ENCODE measurements around the gene IGIP. TPM values are rescaled to one million over a fixed set of nuclear protein-coding genes. Genes with fewer than 3 reads are reported as not detected.

IGIP gene
- total RNA-seq, 5 donors from 2014 or later (not counting 1 experiment from before 2014, with no cell fraction given) = 4.7 to 11.3 (median 9.7) TPM

- Mint-ChIP-seq H3K27ac (peak overlapping the region; percentile 95 to 98), H3K36me3 (no peaks in the 10 kb centered on the region), H3K27me3 (peaks cover 3 to 7% of the 10 kb centered on the region in 2 donors), H3K9me3 (no peaks in the 10 kb centered on the region), H3K4me3 (peak overlapping the region; percentile 91 to 96 (median 95)), H3K4me1 (peaks cover 51 to 62% (median 62%) of the 10 kb centered on the region in 3 donors)
- H3K36me3 ChIP-seq (ENCODE audit: control insufficient read depth in 2 of 2, extremely low read depth in 1 of 2, insufficient read depth in 1 of 2, low read length in 1 of 2) = no peaks in the 10 kb centered on the region
- WGBS (ENCODE audit: insufficient coverage) = 40% methylated on average over 8 of the region's 24 CpGs
- no peak overlapping the region for H3K27ac ChIP-seq (ENCODE audit: low read length)
- DNase-seq = no peak
- H3K27me3 ChIP-seq (replicated peaks in 1 of 2; ENCODE audit: control insufficient read depth in 2 of 2, extremely low read depth in 1 of 2, insufficient read depth in 2 of 2, low read length in 1 of 2) = peaks cover 9 to 12% of the 10 kb centered on the region in 2 experiments
- CTCF ChIA-PET = interaction anchor here in 1 of 2 donors (0.6 to 1.6 kb wide), 4 partner anchors 9 to 35 kb away, joined by 3 to 7 read pairs (median 4); no protein-coding TSS in a partner anchor
- H3K4me1 ChIP-seq (ENCODE audit: control insufficient read depth in 1 of 2, extremely low read depth in 1 of 2, insufficient read depth in 2 of 2, low read length in 2 of 2) = peaks cover 19 to 45% of the 10 kb centered on the region in 2 experiments
- ATAC-seq (replicated peaks in 1 of 4) = no peak
- peak overlapping the region; percentile 77 to 87 for H3K4me3 ChIP-seq (ENCODE audit: control insufficient read depth in 1 of 2, extremely low read depth in 1 of 2, low read length in 1 of 2)
- POLR2A ChIA-PET = interaction anchor here (0.5 to 0.9 kb wide), 3 partner anchors 14 to 523 kb away, joined by 3 to 13 read pairs (median 9); no protein-coding TSS in a partner anchor
- no peaks in the 10 kb centered on the region for H3K9me3 ChIP-seq
Observed at GRCh38 chr5:140109018-140109758, 16.5 kb upstream of the IGIP start.

DNA sequence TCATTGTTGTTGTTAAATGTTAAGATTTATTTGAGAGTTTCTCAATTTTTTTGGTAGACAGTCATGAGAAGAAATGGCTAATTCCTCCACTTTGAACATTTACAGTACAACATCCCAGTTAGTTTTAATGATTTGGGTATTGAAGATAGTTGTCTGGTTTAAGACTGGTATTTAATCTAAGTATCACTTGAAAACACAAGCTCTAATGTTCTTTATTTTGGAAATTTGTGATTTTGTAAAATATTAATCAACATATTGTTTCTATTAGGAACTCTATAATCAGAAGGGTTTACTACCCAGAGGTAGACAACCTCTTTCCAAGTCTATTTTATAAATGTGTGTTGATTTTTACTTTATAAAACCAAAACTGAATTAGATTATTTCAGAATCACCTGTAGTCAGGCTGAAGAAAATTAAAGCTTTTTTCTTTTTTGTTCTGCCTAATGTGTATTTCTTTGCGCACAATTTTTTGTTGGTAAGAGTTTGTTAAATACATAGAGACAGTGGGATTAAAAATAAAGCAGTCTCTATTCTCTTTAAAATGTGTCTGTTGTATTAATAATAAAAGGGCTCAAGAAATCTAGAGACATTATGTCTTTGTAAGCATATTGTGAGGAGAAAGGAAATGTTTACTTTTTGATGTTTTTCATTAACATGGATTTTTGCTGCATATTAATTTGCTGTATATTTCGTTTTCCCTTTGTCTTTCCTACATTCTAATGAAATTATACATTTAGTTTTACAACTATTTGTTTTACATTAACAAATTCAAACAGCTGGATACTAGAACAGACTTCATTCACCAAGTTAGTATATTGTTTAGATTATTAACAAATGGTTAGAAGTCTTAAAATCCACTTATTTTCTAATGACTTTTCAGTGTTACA, 15.7 kb upstream of the IGIP start:
- no peak for ATAC-seq (replicated peaks in 1 of 4)
- POLR2A ChIA-PET = interaction anchor here in 1 of 2 donors (0.6 kb wide), 1 partner anchor 65 kb away, joined by 3 read pairs; no protein-coding TSS in a partner anchor
- Mint-ChIP-seq H3K27ac (no peak overlapping the region), H3K4me3 (peak overlapping the region; percentile 91 to 96 (median 95)), H3K9me3 (no peaks in the 10 kb centered on the region), H3K4me1 (peaks cover 54 to 67% (median 66%) of the 10 kb centered on the region in 3 donors), H3K27me3 (peaks cover 3 to 7% of the 10 kb centered on the region in 2 donors), H3K36me3 (no peaks in the 10 kb centered on the region)
- Histone ChIP-seq H3K27me3 (replicated peaks in 1 of 2; ENCODE audit: control insufficient read depth in 2 of 2, extremely low read depth in 1 of 2, insufficient read depth in 2 of 2, low read length in 1 of 2) (peaks cover 9 to 12% of the 10 kb centered on the region in 2 experiments), H3K36me3 (ENCODE audit: control insufficient read depth in 2 of 2, extremely low read depth in 1 of 2, insufficient read depth in 1 of 2, low read length in 1 of 2) (no peaks in the 10 kb centered on the region), H3K27ac (ENCODE audit: low read length) (no peak overlapping the region), H3K4me3 (ENCODE audit: control insufficient read depth in 1 of 2, extremely low read depth in 1 of 2, low read length in 1 of 2) (no peak overlapping the region), H3K4me1 (ENCODE audit: control insufficient read depth in 1 of 2, extremely low read depth in 1 of 2, insufficient read depth in 2 of 2, low read length in 2 of 2) (peaks cover 19 to 51% of the 10 kb centered on the region in 2 experiments), H3K9me3 (no peaks in the 10 kb centered on the region)
- no peak for DNase-seq
- CTCF ChIA-PET = interaction anchor here in 1 of 2 donors (0.6 to 1.6 kb wide), 4 partner anchors 30 to 39 kb away, joined by 3 to 5 read pairs (median 4); no protein-coding TSS in a partner anchor
- WGBS (ENCODE audit: insufficient coverage) = no CpG with 5 or more reads among the region's 2 CpGs

DNA sequence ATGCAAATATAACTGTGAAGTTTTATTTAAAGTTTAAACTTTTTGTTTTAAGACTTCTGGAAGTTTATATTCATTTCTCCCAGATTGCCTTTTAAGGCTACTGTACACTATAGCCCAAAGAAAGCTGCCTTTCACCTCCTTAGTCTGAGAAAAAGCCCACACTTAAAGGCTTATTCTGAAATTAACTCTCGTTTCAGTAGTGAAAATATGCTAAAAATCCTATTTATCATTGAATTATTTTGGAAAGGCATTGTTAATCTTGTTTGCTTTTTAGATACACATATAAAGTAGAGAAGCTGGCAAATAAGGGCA, 15.1 kb upstream of the IGIP start:
- ATAC-seq (replicated peaks in 1 of 4) = no peak
- peaks cover 9 to 12% of the 10 kb centered on the region in 2 experiments for H3K27me3 ChIP-seq (replicated peaks in 1 of 2; ENCODE audit: control insufficient read depth in 2 of 2, extremely low read depth in 1 of 2, insufficient read depth in 2 of 2, low read length in 1 of 2)
- no peaks in the 10 kb centered on the region for H3K36me3 ChIP-seq (ENCODE audit: control insufficient read depth in 2 of 2, extremely low read depth in 1 of 2, insufficient read depth in 1 of 2, low read length in 1 of 2)
- POLR2A ChIA-PET = no interaction called here
- DNase-seq = no peak
- no peaks in the 10 kb centered on the region for H3K9me3 Mint-ChIP-seq
- H3K27me3 Mint-ChIP-seq = peaks cover 3 to 7% of the 10 kb centered on the region in 2 donors
- CTCF ChIA-PET = interaction anchor here in 1 of 2 donors (0.7 kb wide), 1 partner anchor 36 kb away, joined by 5 read pairs; no protein-coding TSS in a partner anchor
- H3K4me1 ChIP-seq (ENCODE audit: control insufficient read depth in 1 of 2, extremely low read depth in 1 of 2, insufficient read depth in 2 of 2, low read length in 2 of 2) = peaks cover 23 to 54% of the 10 kb centered on the region in 2 experiments
- no peak overlapping the region for H3K27ac ChIP-seq (ENCODE audit: low read length)
- peaks cover 58 to 73% (median 70%) of the 10 kb centered on the region in 3 donors for H3K4me1 Mint-ChIP-seq
- no peak overlapping the region for H3K4me3 ChIP-seq (ENCODE audit: control insufficient read depth in 1 of 2, extremely low read depth in 1 of 2, low read length in 1 of 2)
- no peak overlapping the region for H3K27ac Mint-ChIP-seq
- H3K9me3 ChIP-seq = no peaks in the 10 kb centered on the region
- peak overlapping the region in 1 of 3 donors; percentile 48 for H3K4me3 Mint-ChIP-seq
- H3K36me3 Mint-ChIP-seq = no peaks in the 10 kb centered on the region
- WGBS (ENCODE audit: insufficient coverage) = no CpG with 5 or more reads among the region's 1 CpG

DNA sequence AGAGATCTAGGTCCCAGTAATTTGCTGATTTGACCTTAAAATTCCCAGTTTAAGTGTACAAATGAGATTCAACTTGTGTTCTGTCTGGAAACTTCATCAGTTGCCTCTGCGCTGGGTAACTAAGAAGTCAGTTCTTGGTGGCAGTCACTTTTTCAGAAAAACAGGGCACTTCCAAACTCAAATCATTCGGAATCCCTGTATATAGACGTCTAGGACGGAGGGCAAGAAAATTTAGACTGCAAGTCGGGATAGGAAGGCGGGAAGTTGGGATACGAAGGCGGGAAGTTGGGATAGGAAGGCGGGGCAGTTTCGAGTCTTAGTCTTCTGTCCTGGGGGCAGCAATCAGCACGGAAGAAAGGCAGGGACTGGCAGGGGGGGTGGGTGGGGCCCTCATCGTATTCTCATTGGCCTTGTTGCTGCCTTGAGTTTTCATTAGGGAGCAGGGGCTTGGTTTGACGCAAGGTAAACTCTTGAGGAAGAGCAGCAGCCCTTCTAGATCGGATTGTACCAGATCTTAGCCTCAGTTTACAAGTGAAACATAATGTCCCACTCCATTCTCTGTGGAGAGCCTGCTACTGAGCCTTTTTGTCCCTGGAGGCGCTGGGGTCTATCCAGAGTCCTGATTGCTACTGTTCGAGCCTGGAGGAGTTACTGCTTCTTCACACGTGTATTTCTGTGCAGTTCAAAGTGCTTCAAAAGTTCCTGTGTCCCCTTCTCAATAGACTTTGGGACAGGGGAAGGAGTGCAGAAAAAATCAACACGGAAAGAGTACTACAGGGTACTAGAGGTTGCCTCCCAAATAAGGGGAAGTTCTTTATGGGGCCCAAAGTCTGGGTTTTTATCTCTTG, 14.5 kb upstream of the IGIP start:
- H3K27ac ChIP-seq (ENCODE audit: low read length) = no peak overlapping the region
- H3K4me3 Mint-ChIP-seq = peak overlapping the region in 2 of 3 donors; percentile 90 to 93
- H3K9me3 Mint-ChIP-seq = no peaks in the 10 kb centered on the region
- H3K27me3 Mint-ChIP-seq = peaks cover 3 to 7% of the 10 kb centered on the region in 2 donors
- H3K4me1 ChIP-seq (ENCODE audit: control insufficient read depth in 1 of 2, extremely low read depth in 1 of 2, insufficient read depth in 2 of 2, low read length in 2 of 2) = peaks cover 29 to 54% of the 10 kb centered on the region in 2 experiments
- H3K4me3 ChIP-seq (ENCODE audit: control insufficient read depth in 1 of 2, extremely low read depth in 1 of 2, low read length in 1 of 2) = no peak overlapping the region
- DNase-seq (no peak), ATAC-seq (replicated peaks in 1 of 4) (no peak)
- peak overlapping the region in 1 of 2 donors; percentile 64 for H3K27ac Mint-ChIP-seq
- no peaks in the 10 kb centered on the region for H3K36me3 Mint-ChIP-seq
- H3K36me3 ChIP-seq (ENCODE audit: control insufficient read depth in 2 of 2, extremely low read depth in 1 of 2, insufficient read depth in 1 of 2, low read length in 1 of 2) = no peaks in the 10 kb centered on the region
- 71% methylated on average over 5 of the region's 18 CpGs for WGBS (ENCODE audit: insufficient coverage)
- H3K27me3 ChIP-seq (replicated peaks in 1 of 2; ENCODE audit: control insufficient read depth in 2 of 2, extremely low read depth in 1 of 2, insufficient read depth in 2 of 2, low read length in 1 of 2) = peaks cover 9 to 12% of the 10 kb centered on the region in 2 experiments
- H3K4me1 Mint-ChIP-seq = peaks cover 61 to 78% (median 72%) of the 10 kb centered on the region in 3 donors
- ChIA-PET POLR2A (interaction anchor here in 1 of 2 donors (1.5 kb wide), 1 partner anchor 12 kb away, joined by 8 read pairs; no protein-coding TSS in a partner anchor), CTCF (no interaction called here)
- H3K9me3 ChIP-seq = no peaks in the 10 kb centered on the region

DNA sequence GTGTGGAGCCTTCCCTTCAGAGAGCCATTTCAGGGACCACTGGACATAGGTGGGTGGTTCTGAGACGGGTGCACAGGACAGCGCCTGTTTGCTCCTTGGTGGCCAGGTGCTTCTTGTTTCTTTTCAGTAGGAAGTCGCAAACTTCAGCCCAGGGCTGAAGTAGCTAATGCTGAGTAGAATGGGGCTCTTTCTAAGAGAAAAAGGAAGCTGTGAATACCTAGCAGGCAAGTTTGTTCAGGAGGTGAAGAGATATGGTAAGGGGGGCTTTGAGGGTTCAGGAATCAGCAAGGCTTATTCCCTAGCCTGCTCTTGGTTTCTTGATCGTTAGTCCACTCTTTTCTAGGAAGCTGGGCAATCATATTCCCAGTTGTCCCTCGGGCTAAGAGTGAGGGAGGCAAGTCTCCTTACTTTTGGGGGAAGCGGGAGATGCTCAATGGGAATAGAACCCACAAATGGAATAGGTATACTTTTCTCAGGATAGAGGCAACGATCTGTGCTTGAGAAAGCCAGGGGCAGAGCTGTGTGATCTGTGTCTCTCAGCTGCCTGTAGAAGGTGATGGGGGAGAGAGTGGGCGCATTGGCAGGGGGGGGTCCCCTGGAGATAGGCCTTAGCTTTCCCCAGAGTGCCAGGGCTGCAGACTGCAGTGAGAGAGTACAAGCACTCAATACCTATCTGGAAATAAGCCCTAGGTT, 13.7 kb upstream of the IGIP start:
- Mint-ChIP-seq H3K4me3 (peak overlapping the region; percentile 90 to 93 (median 90)), H3K9me3 (no peaks in the 10 kb centered on the region), H3K27me3 (peaks cover 3 to 7% of the 10 kb centered on the region in 2 donors), H3K27ac (peak overlapping the region; percentile 38 to 64), H3K4me1 (peaks cover 60 to 77% (median 71%) of the 10 kb centered on the region in 3 donors), H3K36me3 (no peaks in the 10 kb centered on the region)
- peaks cover 9 to 12% of the 10 kb centered on the region in 2 experiments for H3K27me3 ChIP-seq (replicated peaks in 1 of 2; ENCODE audit: control insufficient read depth in 2 of 2, extremely low read depth in 1 of 2, insufficient read depth in 2 of 2, low read length in 1 of 2)
- WGBS (ENCODE audit: insufficient coverage) = 67% methylated on average over 3 of the region's 8 CpGs
- DNase-seq = no peak
- H3K4me1 ChIP-seq (ENCODE audit: control insufficient read depth in 1 of 2, extremely low read depth in 1 of 2, insufficient read depth in 2 of 2, low read length in 2 of 2) = peaks cover 32 to 50% of the 10 kb centered on the region in 2 experiments
- no peaks in the 10 kb centered on the region for H3K9me3 ChIP-seq
- H3K36me3 ChIP-seq (ENCODE audit: control insufficient read depth in 2 of 2, extremely low read depth in 1 of 2, insufficient read depth in 1 of 2, low read length in 1 of 2) = no peaks in the 10 kb centered on the region
- ChIA-PET CTCF (interaction anchor here (0.9 to 1.8 kb wide), 3 partner anchors 33 to 780 kb away, joined by 3 to 11 read pairs (median 9); no protein-coding TSS in a partner anchor), POLR2A (interaction anchor here (0.5 to 1.5 kb wide), 4 partner anchors 8 to 770 kb away, joined by 3 to 8 read pairs (median 4); no protein-coding TSS in a partner anchor)
- no peak overlapping the region for H3K27ac ChIP-seq (ENCODE audit: low read length)
- H3K4me3 ChIP-seq (ENCODE audit: control insufficient read depth in 1 of 2, extremely low read depth in 1 of 2, low read length in 1 of 2) = no peak overlapping the region
- no peak for ATAC-seq (replicated peaks in 1 of 4)
